Measurements from ENCODE around the gene PPP2R5D. TPM values are rescaled to one million over a fixed set of nuclear protein-coding genes. Genes with fewer than 3 reads are reported as not detected.
A peak's percentile ranks its signal among the peaks of the same experiment; 100 is the strongest.

The PPP2R5D gene
- total RNA-seq, 2 donors from 2014 or later = 25.2 to 30.2 TPM

DNA sequence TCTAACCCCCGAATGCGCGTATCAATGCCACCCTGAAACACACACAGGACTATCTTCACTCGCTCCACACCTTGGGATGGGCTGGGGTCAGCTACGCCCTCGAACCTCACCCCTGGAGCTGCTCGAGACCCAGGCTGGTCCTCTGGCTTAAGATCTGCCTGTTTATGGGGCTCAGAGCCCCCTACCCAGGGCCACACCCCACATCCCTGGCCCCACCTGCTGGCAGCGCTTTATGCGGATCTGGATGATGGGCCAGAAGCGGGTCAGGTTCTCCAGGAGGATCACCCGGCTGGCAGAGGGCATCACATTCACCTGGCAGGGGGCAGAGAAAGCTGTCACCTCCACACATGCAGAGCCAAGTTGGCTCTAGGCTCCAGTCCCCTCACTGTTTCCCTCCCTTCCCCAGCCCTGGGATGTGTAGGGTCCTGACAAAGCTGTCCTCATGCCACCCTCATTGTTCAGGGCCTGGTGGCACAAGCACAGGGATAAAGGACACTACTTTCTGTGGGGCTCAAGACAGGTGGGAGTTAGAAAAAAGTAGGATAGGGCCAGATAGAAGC is 61.1 kb downstream of the PPP2R5D start:
- intact Hi-C loops (cut with DNase I) = no loop called here
- DNase-seq (no peak), ATAC-seq (no peak)

DNA sequence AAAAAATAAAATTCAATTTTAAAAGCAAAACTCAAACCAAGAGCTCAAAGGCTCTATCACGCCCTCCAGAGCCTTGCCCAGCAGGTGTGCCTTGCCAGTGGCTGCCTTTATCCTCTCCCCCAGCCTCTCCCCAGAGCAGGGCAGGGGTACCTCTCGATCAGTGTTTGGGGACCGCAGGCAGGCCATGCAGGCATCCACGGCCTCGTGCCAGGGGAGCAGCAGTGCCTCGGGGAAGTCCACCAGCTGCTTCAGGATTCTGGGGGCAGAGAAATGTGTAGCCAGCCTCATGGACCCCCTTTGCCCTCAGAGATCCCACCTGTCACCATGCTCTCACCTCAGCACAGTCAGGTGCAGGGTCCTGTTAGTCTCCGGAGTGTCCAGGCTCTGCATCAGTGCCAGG is 63.6 kb downstream of the PPP2R5D start:
- no peak for DNase-seq
- intact Hi-C loops (cut with DNase I) = no loop called here
- no peak for ATAC-seq

DNA sequence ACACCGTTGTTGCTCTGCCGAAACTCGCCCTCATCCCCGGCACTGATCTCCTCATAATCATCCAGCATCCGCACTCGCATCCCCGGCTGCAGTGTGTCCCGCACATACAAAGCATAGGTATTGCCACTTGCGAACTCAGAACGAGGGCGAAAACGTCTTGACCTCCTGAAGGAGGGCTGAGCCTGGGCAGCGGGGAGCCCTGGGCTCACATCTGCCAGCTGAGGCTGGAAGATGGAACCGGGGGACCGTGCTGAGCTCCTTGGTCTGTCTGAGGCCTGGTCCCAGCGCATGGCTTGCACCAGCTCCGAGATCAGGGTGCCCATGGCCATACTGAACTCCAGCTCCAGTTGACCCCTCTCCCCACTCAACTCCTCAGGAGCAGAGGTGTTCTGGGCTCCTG is 66.6 kb downstream of the PPP2R5D start:
- no peak for ATAC-seq
- no peak for DNase-seq
- intact Hi-C loops (cut with DNase I) = loop anchor here in 1 of 2 donors (5.0 kb wide), 1 partner anchor 34 kb away; no protein-coding TSS in a partner anchor

DNA sequence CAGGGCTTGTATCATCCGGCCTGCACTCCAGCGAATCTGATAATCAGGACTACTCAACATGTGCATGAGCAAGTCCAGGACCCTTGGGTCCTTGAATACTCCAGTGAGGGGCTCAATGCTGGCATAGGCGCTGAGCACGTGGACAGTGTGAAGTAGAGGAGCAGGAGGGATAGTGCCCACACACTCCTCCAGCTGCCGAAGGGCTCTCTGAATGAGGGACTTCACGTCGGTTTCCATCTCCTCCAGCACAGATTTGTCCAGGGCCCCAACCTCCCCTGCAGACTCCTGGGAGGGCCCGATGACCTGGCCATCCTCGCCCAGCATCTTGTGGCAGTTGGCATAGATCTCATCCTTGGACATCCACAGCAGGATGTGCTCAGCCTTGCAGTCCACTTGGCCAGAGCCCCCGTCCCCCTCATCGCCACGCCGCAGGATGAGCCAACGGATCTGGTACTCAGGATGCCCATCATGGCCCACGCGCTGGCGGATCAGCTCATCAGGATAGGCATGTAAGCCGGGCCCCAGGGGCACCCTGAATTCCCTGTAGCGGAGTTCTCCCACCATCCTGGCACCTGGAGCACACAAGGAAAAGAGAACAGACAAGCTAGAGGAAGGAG is 68.0 kb downstream of the PPP2R5D start:
- ATAC-seq = no peak
- no peak for DNase-seq
- intact Hi-C loops (cut with DNase I) = loop anchor here in 1 of 2 donors (5.0 kb wide), 1 partner anchor 35 kb away; no protein-coding TSS in a partner anchor

DNA sequence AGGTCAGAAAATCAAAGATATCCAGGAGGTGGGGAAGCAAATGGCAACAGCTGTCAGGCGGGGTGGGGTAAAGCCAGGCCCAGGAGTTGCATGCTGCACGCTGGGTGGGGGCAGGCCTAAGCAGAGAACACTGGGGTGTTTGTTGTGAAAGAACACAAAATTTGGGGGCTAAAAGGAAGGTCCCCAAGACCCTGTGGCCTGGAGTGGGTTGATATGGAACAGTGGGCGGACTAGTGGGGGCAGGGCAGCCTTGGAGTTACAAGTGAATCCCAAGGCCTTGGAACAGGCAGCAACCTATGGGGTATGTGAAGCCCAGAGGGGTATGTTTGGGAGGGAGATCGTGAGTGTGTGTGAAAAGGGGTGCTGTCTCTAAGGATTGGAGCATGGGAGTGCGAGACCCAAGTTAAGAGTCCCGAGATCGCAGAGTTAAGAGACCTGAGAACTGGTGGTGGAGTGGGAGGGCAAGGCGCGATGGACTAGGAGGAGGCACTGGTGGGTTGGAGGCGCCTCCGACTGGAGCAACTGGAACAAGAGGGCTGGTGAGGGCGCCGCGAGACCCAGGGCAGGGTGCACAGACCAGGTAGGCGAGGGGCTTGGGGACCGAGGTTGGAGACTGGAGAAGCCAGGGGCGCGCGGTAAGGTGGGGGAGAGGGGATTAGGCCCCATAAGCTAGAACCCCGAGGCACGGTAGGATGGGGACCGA is 68.6 kb downstream of the PPP2R5D start:
- ATAC-seq (peak; percentile 33 to 37), DNase-seq (peak; percentile 53)
- intact Hi-C loops (cut with DNase I) = loop anchor here in 1 of 2 donors (5.0 kb wide), 1 partner anchor 36 kb away; no protein-coding TSS in a partner anchor

DNA sequence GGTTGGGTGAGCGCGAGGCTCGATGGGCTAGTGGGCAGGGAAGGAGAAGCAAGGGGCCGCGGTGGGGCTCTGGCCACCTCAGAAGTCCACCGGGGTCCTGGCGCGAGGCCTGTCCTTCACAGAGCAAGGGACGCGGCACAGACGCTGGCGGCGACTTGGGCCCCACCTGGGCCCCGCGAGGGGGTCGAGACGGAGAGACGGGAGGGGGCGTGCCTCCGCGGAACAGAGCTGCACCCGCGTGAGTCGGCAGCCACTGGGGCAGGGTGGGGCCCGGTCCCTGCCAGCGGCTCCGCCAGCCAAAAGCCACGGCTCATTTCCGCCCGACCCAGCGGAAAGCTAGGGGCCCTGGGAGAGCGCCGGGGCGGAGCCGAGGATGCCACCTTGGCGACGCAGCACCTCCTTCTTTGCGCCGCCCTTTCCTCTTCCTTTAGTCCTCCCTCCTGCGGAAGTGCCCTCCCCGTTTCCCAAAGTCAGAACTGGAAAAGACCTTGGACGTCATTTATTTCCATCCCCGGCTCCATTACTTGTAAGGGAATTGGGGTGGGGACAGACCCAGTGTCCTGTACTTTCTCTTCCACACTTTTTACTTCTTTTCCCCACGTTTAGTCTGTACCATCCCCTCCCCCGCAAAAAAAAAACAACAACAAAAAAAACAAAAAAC is 69.3 kb downstream of the PPP2R5D start, which contains the start of gene CUL7:
TSS of gene CUL7 (minus strand) at position 307 of the 661 bp plus-strand sequence. CDS start 1,063 bp downstream, outside the sequence.
- DNase-seq = peak; percentile 97
- peak; percentile 97 to 98 for ATAC-seq
- intact Hi-C loops (cut with DNase I) = loop anchor here in 1 of 2 donors (5.0 kb wide), 1 partner anchor 36 kb away; no protein-coding TSS in a partner anchor

DNA sequence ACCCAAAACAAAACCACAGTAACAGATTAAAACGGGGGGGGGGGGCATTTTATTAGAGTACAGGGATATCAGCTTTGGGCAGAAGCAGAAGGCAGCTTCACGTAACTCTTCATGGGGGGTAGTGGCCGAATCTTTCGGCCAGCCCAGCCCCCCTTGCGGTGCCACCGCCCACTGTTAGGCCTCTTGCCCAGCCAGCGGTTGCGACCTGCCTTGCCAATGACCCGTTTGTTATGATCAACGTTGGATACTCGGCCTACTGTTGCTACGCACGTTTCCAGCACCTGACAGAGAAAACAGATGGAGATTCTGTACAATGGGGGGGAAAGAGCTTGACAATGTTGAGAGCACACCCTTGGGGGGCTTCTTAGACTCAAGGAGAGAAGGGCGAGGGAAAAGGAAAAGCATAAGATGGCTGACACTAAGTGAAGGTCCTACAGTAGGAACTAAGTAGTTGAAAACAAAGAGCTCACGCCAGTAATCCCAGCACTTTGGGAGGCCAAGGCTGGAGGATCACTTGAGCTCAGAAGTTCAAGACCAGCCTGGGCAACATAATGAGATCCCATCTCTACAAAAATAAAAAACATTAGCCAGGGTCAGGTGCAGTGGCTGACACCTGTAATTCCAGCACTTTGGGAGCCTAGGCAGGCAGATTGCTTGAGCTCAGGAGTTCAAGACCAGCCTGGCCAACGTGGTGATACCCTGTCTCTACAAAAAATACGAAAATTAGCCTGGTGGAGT is 70.0 kb downstream of the PPP2R5D start:
- intact Hi-C loops (cut with DNase I) = loop anchor here in 1 of 2 donors (5.0 kb wide), 1 partner anchor 37 kb away; no protein-coding TSS in a partner anchor
- DNase-seq (no peak), ATAC-seq (no peak)

DNA sequence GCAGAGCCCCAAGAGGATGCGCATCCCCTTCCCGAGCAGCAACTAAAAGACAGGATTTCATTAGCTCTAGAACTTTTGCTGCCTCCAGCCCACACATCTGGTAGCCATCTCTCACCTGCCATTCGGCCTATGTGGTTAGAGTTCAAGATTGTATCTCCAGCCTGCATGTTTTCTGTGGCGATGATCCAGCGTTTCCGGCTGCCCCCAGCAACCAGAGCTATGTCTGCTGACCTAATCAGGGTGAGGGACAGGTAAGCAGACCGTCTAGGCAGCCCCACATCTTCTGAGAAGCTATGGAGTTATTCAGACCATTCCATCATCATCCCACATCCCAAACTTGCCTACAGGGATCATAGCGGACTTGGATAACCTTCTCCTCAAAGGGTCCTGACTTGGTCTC is 71.6 kb downstream of the PPP2R5D start:
- ATAC-seq = no peak
- intact Hi-C loops (cut with DNase I) = no loop called here
- no peak for DNase-seq

DNA sequence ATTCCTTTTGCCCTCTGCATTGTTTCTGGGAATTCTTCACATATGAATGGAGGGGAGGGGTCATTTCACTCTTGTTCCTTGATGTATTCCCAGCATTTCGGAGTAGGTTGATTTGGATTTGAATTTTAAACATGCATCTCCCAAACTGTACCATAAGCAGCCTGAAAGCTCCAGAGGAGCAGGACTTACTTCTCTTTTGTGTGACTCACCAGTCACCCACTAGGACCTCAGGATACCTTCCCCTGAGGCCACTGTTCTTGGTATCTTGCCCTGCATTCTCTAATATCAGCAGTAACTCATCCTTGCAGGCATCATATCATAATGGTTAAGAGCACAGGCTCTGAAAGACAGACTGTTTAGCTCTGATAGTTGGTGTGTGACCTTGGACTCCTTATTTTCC is 74.2 kb downstream of the PPP2R5D start:
- DNase-seq (no peak), ATAC-seq (no peak)
- intact Hi-C loops (cut with DNase I) = no loop called here

DNA sequence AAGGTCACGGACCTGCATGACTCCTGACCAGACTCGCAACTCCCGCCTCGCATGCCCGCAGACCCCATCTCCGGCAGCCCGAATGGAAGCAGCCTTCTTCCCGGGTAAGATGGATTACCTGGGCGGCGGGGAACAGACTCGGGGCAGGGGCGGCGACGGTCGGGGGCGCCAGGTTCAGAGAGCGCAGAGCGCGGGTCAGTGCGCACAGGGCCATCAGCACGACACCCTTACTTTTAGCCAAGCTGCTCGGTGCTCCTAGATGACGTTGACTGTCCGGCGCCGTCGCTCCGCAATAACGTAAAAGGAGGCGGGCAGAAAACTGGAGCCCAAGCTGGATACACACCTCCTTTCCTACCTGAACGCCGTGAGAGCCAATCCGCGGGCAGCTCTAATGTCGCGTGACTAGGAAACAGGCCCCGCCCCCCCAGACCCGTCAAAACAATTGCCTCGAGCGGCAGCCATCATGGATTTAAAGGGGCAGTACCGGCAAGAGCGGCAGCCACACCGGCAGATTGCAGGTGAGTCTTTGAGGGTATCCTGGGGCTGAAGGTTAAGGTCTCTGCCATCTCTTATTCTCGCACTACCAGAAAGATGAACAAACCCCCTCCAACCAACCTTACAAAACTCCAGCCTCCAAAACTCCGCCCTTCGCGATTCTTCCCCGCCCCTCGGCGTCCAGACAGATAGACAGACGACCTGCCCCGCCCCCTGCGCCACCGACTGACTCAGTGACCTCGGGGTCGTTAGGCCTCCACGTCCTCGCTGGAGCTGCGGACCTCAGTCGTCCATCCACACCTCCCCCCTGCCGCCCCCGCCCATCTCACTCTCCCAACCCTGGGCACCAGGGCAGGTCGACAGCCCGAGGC is 75.0 kb downstream of the PPP2R5D start, which contains the start of the genes KLC4 and MRPL2:
TSS of gene KLC4 (plus strand) at position 464 of the 866 bp plus-strand sequence. CDS start 1,705 bp downstream, outside the sequence.
TSS of gene MRPL2 (minus strand) at position 267 of the 866 bp plus-strand sequence. CDS start at position 214, 53 bp downstream.
- DNase-seq = peak; percentile 98
- intact Hi-C loops (cut with DNase I) = no loop called here
- ATAC-seq = peak; percentile 97 to 98

DNA sequence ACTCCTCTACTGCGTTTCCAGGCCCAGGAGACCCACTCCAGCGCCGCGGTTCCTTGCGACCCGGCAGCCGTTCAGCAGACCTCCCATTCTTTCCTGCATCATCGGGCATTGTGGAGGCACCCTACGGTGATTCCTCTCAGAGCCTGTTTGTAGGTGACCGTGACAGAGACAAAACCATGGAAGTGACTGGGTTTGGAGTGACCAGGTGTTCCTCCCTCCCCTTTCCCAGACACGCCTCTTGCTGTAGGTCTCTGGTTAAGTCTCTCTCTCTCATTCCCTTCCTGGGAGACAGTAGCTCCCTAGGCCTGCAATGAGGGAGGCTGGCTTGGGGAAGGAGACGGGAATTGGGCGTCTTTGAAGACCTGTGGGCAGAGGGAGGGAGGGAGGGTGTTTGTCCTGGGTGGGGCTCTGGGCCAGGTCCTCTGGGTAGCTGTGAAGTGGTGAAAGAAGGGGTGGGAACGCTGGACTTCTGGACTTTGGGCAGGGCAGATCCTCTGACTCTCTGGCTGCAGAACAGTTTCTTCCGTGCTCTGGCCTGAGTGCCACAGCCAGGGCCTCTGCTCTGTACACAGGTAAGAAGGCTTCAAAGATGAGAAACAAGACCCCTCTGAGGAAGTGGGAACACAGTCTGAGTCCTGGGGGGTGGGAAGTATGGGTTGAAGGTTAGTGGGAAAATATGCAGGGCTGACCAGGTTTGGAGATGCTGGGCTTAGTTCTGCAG is 75.8 kb downstream of the PPP2R5D start:
- DNase-seq (no peak), ATAC-seq (peak; percentile 5 to 31)
- intact Hi-C loops (cut with DNase I) = no loop called here

DNA sequence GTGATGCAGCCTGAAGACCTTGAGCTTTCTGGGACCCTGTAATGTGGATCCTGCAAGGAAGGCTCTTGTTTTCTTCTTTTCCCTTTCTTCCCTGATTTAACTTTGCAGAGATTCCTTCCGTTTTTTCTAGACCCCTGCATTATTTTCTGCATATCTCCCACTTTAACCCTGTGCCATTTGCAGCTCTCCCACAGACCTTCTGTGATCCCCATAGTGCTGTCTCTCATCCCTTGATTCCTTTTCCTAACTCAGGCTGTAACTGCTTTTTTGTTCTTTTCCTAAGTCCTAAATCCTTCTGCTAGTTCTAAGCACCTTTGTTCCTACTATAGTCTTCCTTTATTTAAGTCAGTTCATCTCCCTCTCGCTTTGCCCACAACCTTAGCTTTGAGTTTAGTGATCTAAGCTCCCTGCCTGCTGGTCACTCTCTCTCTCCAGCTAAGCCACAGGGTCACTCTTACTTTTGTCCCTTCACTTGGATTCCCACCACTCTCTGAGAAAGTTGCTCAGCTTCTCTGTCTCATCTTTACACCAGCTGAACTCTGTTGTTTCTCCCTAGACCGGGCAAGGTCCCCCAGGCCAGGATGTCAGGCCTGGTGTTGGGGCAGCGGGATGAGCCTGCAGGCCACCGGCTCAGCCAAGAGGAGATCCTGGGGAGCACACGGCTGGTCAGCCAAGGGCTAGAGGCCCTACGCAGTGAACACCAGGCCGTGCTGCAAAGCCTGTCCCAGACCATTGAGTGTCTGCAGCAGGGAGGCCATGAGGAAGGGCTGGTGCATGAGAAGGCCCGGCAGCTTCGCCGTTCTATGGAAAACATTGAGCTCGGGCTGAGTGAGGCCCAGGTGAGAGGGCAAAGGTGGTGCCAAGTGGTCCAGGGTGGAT is 76.6 kb downstream of the PPP2R5D start:
- no peak for DNase-seq
- intact Hi-C loops (cut with DNase I) = no loop called here
- ATAC-seq = no peak

DNA sequence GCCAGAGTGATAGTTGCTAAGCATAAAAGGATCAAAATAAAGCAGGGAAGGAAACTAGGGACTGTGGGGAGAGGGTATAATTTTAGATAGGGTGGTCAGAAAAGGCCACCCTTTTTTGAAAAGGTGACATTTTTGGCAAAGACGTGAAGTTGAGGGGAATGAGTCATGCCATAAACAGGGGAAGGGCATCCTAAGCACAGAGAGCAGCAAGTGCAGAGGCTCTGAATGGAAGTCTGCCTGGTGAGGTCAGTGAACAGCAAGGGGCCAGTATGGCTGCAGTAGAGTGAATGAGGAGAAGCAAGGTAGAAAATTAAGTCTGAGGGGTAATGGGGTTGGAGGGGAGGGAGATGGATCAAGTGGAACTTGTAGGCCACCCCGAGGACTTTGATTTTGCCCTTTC is 77.5 kb downstream of the PPP2R5D start:
- no peak for DNase-seq
- ATAC-seq = no peak
- intact Hi-C loops (cut with DNase I) = no loop called here

Data from left cardiac atrium (tissue), 4 donors.